ENCODE data around the gene DTNBP1.

The DTNBP1 gene

GRCh38 chr6:15678514-15678913 is 15.7 kb upstream of the DTNBP1 start:
- DNase-seq (ENCODE audit: low read depth): no peak
- H3K4me3 ChIP-seq (ENCODE audit: low read depth, low read length): no peak overlapping the region
- TF ChIP-seq CTCF (IDR thresholded peaks at IDR 0.05; ENCODE audit: low read depth, low read length, missing control alignments): no peak

GRCh38 chr6:15677822-15678221 is 15.0 kb upstream of the DTNBP1 start:
- no peak overlapping the region for H3K4me3 ChIP-seq (ENCODE audit: low read depth, low read length)
- DNase-seq (ENCODE audit: low read depth): no peak
- no peak for TF ChIP-seq CTCF (IDR thresholded peaks at IDR 0.05; ENCODE audit: low read depth, low read length, missing control alignments)

GRCh38 chr6:15675536-15676220 is 12.8 kb upstream of the DTNBP1 start:
- DNase-seq (ENCODE audit: low read depth): no peak
- no peak overlapping the region for H3K4me3 ChIP-seq (ENCODE audit: low read depth, low read length)
- no peak for TF ChIP-seq CTCF (IDR thresholded peaks at IDR 0.05; ENCODE audit: low read depth, low read length, missing control alignments)

GRCh38 chr6:15674690-15675386 is 12.0 kb upstream of the DTNBP1 start:
- TF ChIP-seq CTCF (IDR thresholded peaks at IDR 0.05; ENCODE audit: low read depth, low read length, missing control alignments): no peak
- no peak for DNase-seq (ENCODE audit: low read depth)
- H3K4me3 ChIP-seq (ENCODE audit: low read depth, low read length): no peak overlapping the region

- no peak for TF ChIP-seq CTCF (IDR thresholded peaks at IDR 0.05; ENCODE audit: low read depth, low read length, missing control alignments)
- DNase-seq (ENCODE audit: low read depth): no peak
- H3K4me3 ChIP-seq (ENCODE audit: low read depth, low read length): no peak overlapping the region
These were observed 10.8 kb upstream of the DTNBP1 start for GRCh38 chr6:15673666-15674065.

- DNase-seq (ENCODE audit: low read depth): no peak
- no peak for TF ChIP-seq CTCF (IDR thresholded peaks at IDR 0.05; ENCODE audit: low read depth, low read length, missing control alignments)
These were observed 10.0 kb upstream of the DTNBP1 start for GRCh38 chr6:15672818-15673217.

GRCh38 chr6:15672291-15672690 is 9.5 kb upstream of the DTNBP1 start:
- no peak overlapping the region for H3K4me3 ChIP-seq (ENCODE audit: low read depth, low read length)
- no peak for TF ChIP-seq CTCF (IDR thresholded peaks at IDR 0.05; ENCODE audit: low read depth, low read length, missing control alignments)
- DNase-seq (ENCODE audit: low read depth): no peak

More at GRCh38 chr6:15672818-15673217, 10.0 kb upstream of the DTNBP1 start:
- H3K4me3 ChIP-seq (ENCODE audit: low read depth, low read length): no peak overlapping the region

Measured in GM12864 (cell line).